HCT116 (cell line): ENCODE results near the gene HRC. TPM values are rescaled to one million over a fixed set of nuclear protein-coding genes. Genes with fewer than 3 reads are reported as not detected.

Experiments used
- ATAC-seq: fragments of 200-7000 bp; cut with Tn5 transposase; 2 replicates; pipeline ENCODE4 v1.9.1; 2020; ENCODE audit warnings: mild to moderate bottlenecking, moderate library complexity
- BruUV-seq: library from RNA; stranded (reverse); fragments of 400-500 nt; replicated peaks from 2 replicates; lab custom pipeline; 2021; lab: Mats Ljungman, UMichigan
- CTCF ChIA-PET: fragments of 300-600 bp; sonication (Branson Sonifier 250); formaldehyde crosslinking; loops from one replicate; lab custom pipeline; 2021; ENCODE audit warnings: antibody characterized with exemption; lab: Charles Lee
- POLR2A ChIA-PET: fragments of 300-600, 350-600 bp; sonication (Branson Sonifier 250); formaldehyde crosslinking; loops from one replicate; lab custom pipeline; 2021; ENCODE audit warnings: antibody characterized with exemption; lab: Charles Lee
- RAD21 ChIA-PET, 2 experiments: fragments of 300-600 bp; sonication (Branson Sonifier 250); formaldehyde crosslinking; loops; one replicate each; lab custom pipeline; 2023; ENCODE audit warnings: low total read pairs in 2 of 2; ENCODE audit not compliant: uncharacterized antibody in 2 of 2, unreplicated experiment in 2 of 2, low non-redundant PET in 1 of 2; lab: Charles Lee
- DNase-seq: peaks from one replicate; pipeline ENCODE4 v3.0.0-alpha.2; 2010; ENCODE audit warnings: low read depth, low spot score
- H2AFZ ChIP-seq: fragments of 200-600 bp; shearing (Covaris generic), sonication (generic); 2 replicates; pipeline ENCODE4 v1.6.1; 2017; ENCODE audit warnings: low read depth, mixed run types, mixed read lengths, antibody characterized with exemption, low read length; ENCODE audit not compliant: poor library complexity, severe bottlenecking
- H3K27ac ChIP-seq: 2 replicates; pipeline ENCODE4 v1.5.1; 2012; ENCODE audit warnings: low read depth, low read length
- H3K27me3 ChIP-seq: fragments of 200-600 bp; sonication (generic); 2 replicates; pipeline ENCODE4 v1.6.1; 2016; ENCODE audit warnings: mixed run types, low read length, mixed read lengths; ENCODE audit not compliant: insufficient read depth
- H3K36me3 ChIP-seq, 2 experiments: fragments of 200-500 bp in 1 of 2; fragments of 200-600 bp in 1 of 2; sonication (Bioruptor generic) in 1 of 2; sonication (generic) in 1 of 2; 2 replicates each; pipeline versions ENCODE4 v1.5.1 to v1.6.1; 2014 to 2016; ENCODE audit warnings: low read length in 2 of 2, inconsistent platforms in 1 of 2, mixed read lengths in 1 of 2, mixed run types in 1 of 2; ENCODE audit not compliant: insufficient read depth in 2 of 2, control insufficient read depth in 1 of 2
- H3K4me1 ChIP-seq, 2 experiments: fragments of 200-600 bp in 1 of 2; sonication (generic) in 1 of 2; 2 replicates each; pipeline versions ENCODE4 v1.5.1 to v1.6.1; 2012 to 2017; ENCODE audit warnings: low read length in 2 of 2, inconsistent platforms in 1 of 2, mild to moderate bottlenecking in 1 of 2, mixed read lengths in 1 of 2, mixed run types in 1 of 2, moderate library complexity in 1 of 2; ENCODE audit not compliant: insufficient read depth in 2 of 2, control insufficient read depth in 1 of 2
- H3K4me2 ChIP-seq: fragments of 200-600 bp; sonication (generic); 2 replicates; pipeline ENCODE4 v1.6.1; 2017; ENCODE audit warnings: mixed run types, low read length, mixed read lengths
- H3K4me3 ChIP-seq, 2 experiments: fragments of 200-600 bp in 1 of 2; sonication (generic) in 1 of 2; replicated peaks in 1 of 2; 2 replicates each; pipeline ENCODE4 v1.5.1; 2011 to 2016; ENCODE audit warnings: low read length in 2 of 2, control low read depth in 1 of 2, low read depth in 1 of 2, mild to moderate bottlenecking in 1 of 2, mixed read lengths in 1 of 2, mixed run types in 1 of 2
- H3K79me2 ChIP-seq: fragments of 200-600 bp; sonication (generic); 2 replicates; pipeline ENCODE4 v1.6.1; 2017; ENCODE audit warnings: mild to moderate bottlenecking, mixed run types, low read length, moderate library complexity, mixed read lengths; ENCODE audit not compliant: insufficient read depth
- H3K9ac ChIP-seq: fragments of 200-600 bp; sonication (generic); 2 replicates; pipeline ENCODE4 v1.6.1; 2016; ENCODE audit warnings: low read length, mixed read lengths
- H3K9me2 ChIP-seq: fragments of 200-600 bp; sonication (generic), shearing (Covaris generic); 2 replicates; pipeline ENCODE4 v1.6.1; 2017; ENCODE audit warnings: mixed run types, mild to moderate bottlenecking, moderate library complexity; ENCODE audit not compliant: insufficient read depth
- H3K9me3 ChIP-seq, 2 experiments: fragments of 200-500 bp in 1 of 2; fragments of 200-600 bp in 1 of 2; sonication (Bioruptor generic) in 1 of 2; sonication (generic) in 1 of 2; 2 replicates each; pipeline ENCODE4 v1.6.1; 2014 to 2017; ENCODE audit warnings: low read length in 2 of 2, mixed read lengths in 2 of 2, inconsistent platforms in 1 of 2, low read depth in 1 of 2, mild to moderate bottlenecking in 1 of 2, mixed run types in 1 of 2, moderate library complexity in 1 of 2; ENCODE audit not compliant: control insufficient read depth in 1 of 2, insufficient read depth in 1 of 2
- H4K20me1 ChIP-seq: fragments of 200-600 bp; sonication (generic), shearing (Covaris generic); 2 replicates; pipeline ENCODE4 v1.6.1; 2017; ENCODE audit warnings: mixed run types, mild to moderate bottlenecking, moderate library complexity; ENCODE audit not compliant: insufficient read depth
- CEBPB ChIP-seq: IDR thresholded peaks from 2 replicates; pipeline ENCODE4 v1.6.1; 2012; ENCODE audit warnings: low read depth
- EGR1 ChIP-seq: IDR thresholded peaks from 2 replicates; pipeline ENCODE4 v1.6.1; 2012; ENCODE audit warnings: low read depth
- EZH2 ChIP-seq: fragments of 200-600 bp; sonication (generic); IDR thresholded peaks from 2 replicates; pipeline ENCODE4 v1.6.1; 2017; ENCODE audit warnings: antibody characterized with exemption, mixed run types
- EZH2phosphoT487 ChIP-seq: fragments of 200-600 bp; IDR thresholded peaks from 2 replicates; pipeline ENCODE4 v1.6.1; 2018; ENCODE audit warnings: antibody characterized with exemption, borderline replicate concordance
- FOSL1 ChIP-seq: IDR thresholded peaks from 2 replicates; pipeline ENCODE4 v1.6.1; 2012; ENCODE audit warnings: low read depth
- JUND ChIP-seq: IDR thresholded peaks from 2 replicates; pipeline ENCODE4 v1.6.1; 2012
- POLR2A ChIP-seq: IDR thresholded peaks from 2 replicates; pipeline ENCODE4 v1.7.0; 2011; ENCODE audit warnings: borderline replicate concordance; ENCODE audit not compliant: insufficient read depth, insufficient read length; ENCODE audit errors: extremely low read depth
- POLR2AphosphoS5 ChIP-seq: IDR thresholded peaks from 2 replicates; pipeline ENCODE4 v1.6.1; 2011; ENCODE audit warnings: mild to moderate bottlenecking, low read depth, low read length, moderate library complexity
- RAD21 ChIP-seq: IDR thresholded peaks from 2 replicates; pipeline ENCODE4 v1.6.1; 2012; ENCODE audit warnings: low read depth, mild to moderate bottlenecking
- SIN3A ChIP-seq: IDR thresholded peaks from 2 replicates; pipeline ENCODE4 v1.6.1; 2012; ENCODE audit warnings: low read depth
- SP1 ChIP-seq: IDR thresholded peaks from 2 replicates; pipeline ENCODE4 v1.6.1; 2012; ENCODE audit warnings: low read depth
- SRF ChIP-seq: IDR thresholded peaks from 2 replicates; pipeline ENCODE4 v1.6.1; 2012; ENCODE audit warnings: low read depth
- TCF7L2 ChIP-seq: IDR thresholded peaks from 2 replicates; pipeline ENCODE4 v1.7.0; 2011; ENCODE audit warnings: borderline replicate concordance, inconsistent platforms; ENCODE audit not compliant: insufficient read depth, insufficient read length; ENCODE audit errors: extremely low read depth
- ZNF274 ChIP-seq: fragments of 200-500 bp; sonication (Bioruptor generic); IDR thresholded peaks from 2 replicates; pipeline ENCODE4 v1.6.1; 2014; ENCODE audit warnings: mild to moderate bottlenecking, low read depth, low read length, inconsistent platforms
- intact Hi-C: fragments of 100-400 bp; cut with micrococcal nuclease; formaldehyde crosslinking; loops from 2 replicates; pipeline ENCODE4 v1.10.0; 2022
- total RNA-seq: library from RNA; stranded (reverse); gene quantifications from one replicate; pipeline ENCODE4 v1.2.1, GENCODE V29; 2021; ENCODE audit not compliant: unreplicated experiment
- TF ChIP-seq, protein P1 (sequence below): IDR thresholded peaks from 2 replicates; pipeline ENCODE4 v1.6.1; 2012
- TF ChIP-seq, protein P2 (sequence below): IDR thresholded peaks from 2 replicates; pipeline ENCODE4 v1.6.1; 2012

Gene HRC
- total RNA-seq, 1 experiment from 2014 or later: not detected

DNA sequence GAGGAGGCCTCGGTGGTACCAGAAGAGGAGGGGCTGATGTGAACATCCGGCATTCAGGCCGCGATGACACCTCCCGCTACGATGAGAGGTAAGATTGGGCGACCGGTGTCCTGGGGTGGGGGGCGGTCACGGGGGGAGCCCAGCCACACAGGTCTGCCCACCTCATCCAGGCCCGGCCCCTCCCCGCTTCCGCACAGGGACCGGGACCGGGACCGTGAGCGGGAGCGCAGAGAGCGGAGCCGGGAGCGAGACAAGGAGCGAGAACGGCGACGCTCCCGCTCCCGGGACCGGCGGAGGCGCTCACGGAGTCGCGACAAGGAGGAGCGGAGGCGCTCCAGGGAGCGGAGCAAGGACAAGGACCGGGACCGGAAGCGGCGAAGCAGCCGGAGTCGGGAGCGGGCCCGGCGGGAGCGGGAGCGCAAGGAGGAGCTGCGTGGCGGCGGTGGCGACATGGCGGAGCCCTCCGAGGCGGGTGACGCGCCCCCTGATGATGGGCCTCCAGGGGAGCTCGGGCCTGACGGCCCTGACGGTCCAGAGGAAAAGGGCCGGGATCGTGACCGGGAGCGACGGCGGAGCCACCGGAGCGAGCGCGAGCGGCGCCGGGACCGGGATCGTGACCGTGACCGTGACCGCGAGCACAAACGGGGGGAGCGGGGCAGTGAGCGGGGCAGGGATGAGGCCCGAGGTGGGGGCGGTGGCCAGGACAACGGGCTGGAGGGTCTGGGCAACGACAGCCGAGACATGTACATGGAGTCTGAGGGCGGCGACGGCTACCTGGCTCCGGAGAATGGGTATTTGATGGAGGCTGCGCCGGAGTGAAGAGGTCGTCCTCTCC lies 47.4 kb downstream of the HRC start:
- TF ChIP-seq EZH2 (no peak), TCF7L2 (no peak), EGR1 (no peak), RAD21 (no peak), EZH2phosphoT487 (no peak), SIN3A (no peak), SRF (no peak), JUND (no peak), POLR2AphosphoS5 (no peak), FOSL1 (no peak), ZNF274 (no peak), SP1 (no peak), POLR2A (no peak), CEBPB (no peak)
- TF ChIP-seq, protein P1, sequence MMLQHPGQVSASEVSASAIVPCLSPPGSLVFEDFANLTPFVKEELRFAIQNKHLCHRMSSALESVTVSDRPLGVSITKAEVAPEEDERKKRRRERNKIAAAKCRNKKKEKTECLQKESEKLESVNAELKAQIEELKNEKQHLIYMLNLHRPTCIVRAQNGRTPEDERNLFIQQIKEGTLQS: no peak
- TF ChIP-seq, protein P2, sequence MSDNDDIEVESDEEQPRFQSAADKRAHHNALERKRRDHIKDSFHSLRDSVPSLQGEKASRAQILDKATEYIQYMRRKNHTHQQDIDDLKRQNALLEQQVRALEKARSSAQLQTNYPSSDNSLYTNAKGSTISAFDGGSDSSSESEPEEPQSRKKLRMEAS: no peak

More for the DNA sequence above, 47.4 kb downstream of the HRC start:
- H3K4me3 ChIP-seq: no peak overlapping the region
- intact Hi-C loops: no loop called here
- H2AFZ ChIP-seq: no peak overlapping the region
- no peaks in the 10 kb centered on the region for H3K9me2 ChIP-seq
- H3K27me3 ChIP-seq: no peaks in the 10 kb centered on the region
- H3K9ac ChIP-seq: no peak overlapping the region
- ChIA-PET RAD21 (interaction anchor here in 1 of 2 experiments (0.6 kb wide), 1 partner anchor 101 kb away, joined by 3 read pairs; no protein-coding TSS in a partner anchor), POLR2A (no interaction called here), CTCF (no interaction called here)
- no peaks in the 10 kb centered on the region for H3K9me3 ChIP-seq
- H3K4me1 ChIP-seq: peaks cover 0 to 5% of the 10 kb centered on the region in 2 experiments; a peak in 1 of 4 replicates
- peaks cover 41 to 52% of the 10 kb centered on the region in 2 experiments for H3K36me3 ChIP-seq
- ATAC-seq (no peak), DNase-seq (no peak)
- H3K27ac ChIP-seq: no peak overlapping the region; the same call in 1 of the 2 replicates
- no peaks in the 10 kb centered on the region for H4K20me1 ChIP-seq
- BruUV-seq: no TSS peak
- H3K79me2 ChIP-seq: peaks cover 28% of the 10 kb centered on the region; the same call in 1 of the 2 replicates
- no peak overlapping the region for H3K4me2 ChIP-seq
